Measurements from ENCODE around the gene TNFRSF8. TPM values are rescaled to one million over a fixed set of nuclear protein-coding genes. Genes with fewer than 3 reads are reported as not detected.

TNFRSF8 gene
- total and polyA plus RNA-seq, 8 donors, result 0.11 to 2.8 (median 0.21) TPM

DNA sequence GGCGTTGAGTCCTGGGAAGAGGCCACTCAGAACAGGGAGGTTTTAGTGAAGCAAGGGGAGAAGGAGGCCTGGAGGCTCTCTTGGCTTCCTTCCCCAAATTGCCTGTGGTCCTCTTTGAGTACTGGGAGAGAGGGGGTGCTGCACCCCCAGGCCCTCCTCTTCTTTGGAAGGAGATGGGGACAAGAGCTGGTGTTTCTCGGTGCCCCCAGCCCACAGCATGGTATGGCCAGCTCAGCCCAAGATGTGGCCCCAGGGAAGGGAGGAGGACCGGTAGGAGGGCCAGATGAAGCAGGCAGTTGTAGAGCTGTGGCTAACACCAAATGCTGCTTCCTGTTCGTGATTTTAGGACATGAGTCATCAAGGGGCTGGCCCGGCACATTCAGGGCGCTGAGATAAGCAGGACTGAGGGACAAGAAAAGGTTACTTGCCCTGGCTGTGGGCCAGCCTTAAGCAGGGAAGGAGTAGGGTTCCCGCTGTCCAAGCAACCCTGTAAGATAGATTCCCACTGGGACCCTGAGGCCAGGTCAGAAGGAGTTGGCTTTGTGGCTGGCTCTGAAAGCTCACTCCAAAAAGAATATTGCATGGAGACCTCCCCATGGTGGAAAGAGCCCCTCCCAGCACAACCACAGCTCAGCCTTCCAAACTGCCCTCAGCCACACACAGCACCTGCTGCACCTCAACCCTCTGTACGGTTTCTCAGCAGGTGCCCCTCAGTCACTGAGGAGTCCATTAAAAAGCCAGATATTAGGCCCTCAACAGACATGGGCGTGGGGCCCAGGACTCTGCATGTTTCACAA is 98.8 kb downstream of the TNFRSF8 start:
- no peak for TF ChIP-seq CTCF (IDR thresholded peaks at IDR 0.05)
- DNase-seq (peak in 2 of 4 donors; percentile 92 to 93), ATAC-seq (peak; percentile 93)
- H3K4me3 ChIP-seq, result no peak overlapping the region
- peaks cover 13 to 99% of the 10 kb centered on the region in 2 donors for H3K4me1 ChIP-seq
- intact Hi-C loops (cut with DNase I), result no loop called here
- no peaks in the 10 kb centered on the region for H3K9me3 ChIP-seq
- peak overlapping the region; percentile 68 to 91 for H3K27ac ChIP-seq
- H3K27me3 ChIP-seq, result no peaks in the 10 kb centered on the region
- no peaks in the 10 kb centered on the region for H3K36me3 ChIP-seq

DNA sequence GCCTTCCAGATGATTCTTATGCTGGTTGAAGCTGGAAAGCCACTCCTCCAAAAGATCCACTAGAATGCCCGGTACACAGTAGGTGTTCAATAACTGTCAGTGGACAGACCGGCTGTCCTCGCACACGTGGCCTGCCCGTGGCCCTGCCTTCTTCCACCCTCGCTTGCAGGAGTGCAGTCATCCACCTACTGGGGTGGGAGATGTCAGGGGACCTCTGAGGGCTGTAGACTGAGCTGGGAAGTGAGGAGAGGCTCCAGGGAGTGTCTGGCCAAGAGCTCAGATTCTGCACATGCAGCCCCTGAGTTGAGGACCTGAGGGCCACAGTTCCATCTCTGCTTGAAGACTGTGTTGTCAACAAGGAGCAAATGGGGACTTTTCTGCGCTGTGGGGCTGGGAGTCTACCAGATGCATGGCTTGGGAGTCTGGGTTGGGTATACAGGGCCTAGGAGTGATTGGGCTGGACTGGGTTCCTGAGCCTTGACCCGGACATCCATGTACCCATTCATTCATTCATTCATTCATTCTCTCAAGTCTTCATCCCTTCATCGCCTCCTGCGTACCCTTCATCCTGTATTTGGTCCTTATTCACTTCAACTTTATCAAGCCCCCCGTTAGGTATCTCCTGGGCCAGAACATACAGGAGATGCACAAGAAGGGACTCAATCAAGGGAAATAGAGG is 99.5 kb downstream of the TNFRSF8 start:
- no peak for TF ChIP-seq CTCF (IDR thresholded peaks at IDR 0.05)
- Histone ChIP-seq H3K27ac (peak overlapping the region; percentile 68 to 91), H3K9me3 (no peaks in the 10 kb centered on the region), H3K27me3 (no peaks in the 10 kb centered on the region), H3K4me1 (peaks cover 13 to 97% of the 10 kb centered on the region in 2 donors), H3K36me3 (no peaks in the 10 kb centered on the region), H3K4me3 (no peak overlapping the region)
- ATAC-seq (no peak), DNase-seq (peak in 1 of 4 donors; percentile 45)
- intact Hi-C loops (cut with DNase I), result no loop called here

DNA sequence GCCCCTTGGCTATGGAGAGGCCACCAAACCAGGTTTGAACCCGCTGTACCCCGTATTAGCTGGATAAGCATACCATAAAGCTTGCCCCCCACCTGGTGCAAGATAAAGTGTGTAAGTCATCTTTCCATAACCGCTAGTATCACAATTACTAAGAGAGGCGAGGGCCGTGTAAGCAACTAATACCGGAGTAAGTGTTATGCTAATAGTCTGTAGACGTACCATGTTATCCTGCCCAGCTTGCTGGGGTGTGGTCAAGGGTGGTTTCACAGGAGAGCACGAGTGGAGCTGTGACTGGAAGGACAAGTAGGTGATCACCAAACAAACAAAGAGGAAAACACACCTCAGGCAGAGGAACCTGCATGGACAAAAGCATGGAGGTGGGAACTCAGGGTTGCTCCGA is 100.1 kb downstream of the TNFRSF8 start:
- H3K27me3 ChIP-seq, result no peaks in the 10 kb centered on the region
- DNase-seq, result no peak
- peak overlapping the region in 1 of 2 donors; percentile 91 for H3K27ac ChIP-seq
- H3K9me3 ChIP-seq, result no peaks in the 10 kb centered on the region
- H3K4me3 ChIP-seq, result no peak overlapping the region
- no peak for TF ChIP-seq CTCF (IDR thresholded peaks at IDR 0.05)
- no peaks in the 10 kb centered on the region for H3K36me3 ChIP-seq
- peaks cover 13 to 91% of the 10 kb centered on the region in 2 donors for H3K4me1 ChIP-seq
- intact Hi-C loops (cut with DNase I), result no loop called here
- ATAC-seq, result no peak

- ATAC-seq (no peak), DNase-seq (peak in 1 of 4 donors; percentile 44)
- Histone ChIP-seq H3K4me3 (no peak overlapping the region), H3K36me3 (peaks cover 0 to 2% of the 10 kb centered on the region in 2 donors), H3K27ac (no peak overlapping the region), H3K27me3 (no peaks in the 10 kb centered on the region), H3K4me1 (peaks cover 13 to 90% of the 10 kb centered on the region in 2 donors), H3K9me3 (no peaks in the 10 kb centered on the region)
- no peak for TF ChIP-seq CTCF (IDR thresholded peaks at IDR 0.05)
- intact Hi-C loops (cut with DNase I), result no loop called here
Observed at GRCh38 chr1:12164210-12164609, 101.1 kb downstream of the TNFRSF8 start.

GRCh38 chr1:12165342-12165741 is 102.2 kb downstream of the TNFRSF8 start:
- Histone ChIP-seq H3K27me3 (no peaks in the 10 kb centered on the region), H3K9me3 (no peaks in the 10 kb centered on the region), H3K27ac (no peak overlapping the region), H3K4me1 (peaks cover 13 to 90% of the 10 kb centered on the region in 2 donors), H3K4me3 (no peak overlapping the region), H3K36me3 (peaks cover 0 to 11% of the 10 kb centered on the region in 2 donors)
- ATAC-seq (no peak), DNase-seq (peak in 1 of 4 donors; percentile 60)
- TF ChIP-seq CTCF (IDR thresholded peaks at IDR 0.05), result no peak
- intact Hi-C loops (cut with DNase I), result no loop called here
